BJ (cell line): ENCODE data around the gene SNX32. TPM values are rescaled to one million over a fixed set of nuclear protein-coding genes. Genes with fewer than 3 reads are reported as not detected.

Source experiments
- CTCF ChIA-PET: fragments of 350-600 bp; formaldehyde crosslinking; extraction: SDS; loops from one replicate; lab custom pipeline; 2021; ENCODE audit warnings: antibody characterized with exemption, inconsistent platforms; lab: Yijun Ruan, JAX
- POLR2A ChIA-PET: fragments of 300-600 bp; sonication (Branson Sonifier 250); formaldehyde crosslinking; extraction: SDS; loops from one replicate; lab custom pipeline; 2021; ENCODE audit warnings: antibody characterized with exemption; lab: Charles Lee
- DNase-seq: peaks from one replicate; pipeline ENCODE4 v3.0.0-alpha.2; 2011; ENCODE audit warnings: low read depth
- H3K27me3 ChIP-seq: 2 replicates; pipeline ENCODE4 v1.6.0; 2011; ENCODE audit warnings: low read length; ENCODE audit not compliant: control insufficient read depth, insufficient read depth
- H3K36me3 ChIP-seq: 2 replicates; pipeline ENCODE4 v1.5.1; 2011; ENCODE audit warnings: low read length; ENCODE audit not compliant: control insufficient read depth, insufficient read depth
- H3K4me3 ChIP-seq: 2 replicates; pipeline ENCODE4 v1.5.1; 2011; ENCODE audit warnings: low read depth, mild to moderate bottlenecking, control low read depth, low read length
- polyA plus RNA-seq: library from polyadenylated mRNA; depleted of rRNA; stranded (reverse); fragments of >200 nt; gene quantifications from 2 replicates; pipeline ENCODE4 v1.2.3, GENCODE V29; 2011
- TF ChIP-seq, protein P1 (sequence below): IDR thresholded peaks from 2 replicates; pipeline ENCODE4 v1.5.1; 2011; ENCODE audit warnings: low read depth, mild to moderate bottlenecking, control low read depth, inconsistent platforms, low read length, moderate library complexity; ENCODE audit not compliant: insufficient read depth

The SNX32 gene
- polyA plus RNA-seq, 1 experiment: 0.13 TPM

DNA sequence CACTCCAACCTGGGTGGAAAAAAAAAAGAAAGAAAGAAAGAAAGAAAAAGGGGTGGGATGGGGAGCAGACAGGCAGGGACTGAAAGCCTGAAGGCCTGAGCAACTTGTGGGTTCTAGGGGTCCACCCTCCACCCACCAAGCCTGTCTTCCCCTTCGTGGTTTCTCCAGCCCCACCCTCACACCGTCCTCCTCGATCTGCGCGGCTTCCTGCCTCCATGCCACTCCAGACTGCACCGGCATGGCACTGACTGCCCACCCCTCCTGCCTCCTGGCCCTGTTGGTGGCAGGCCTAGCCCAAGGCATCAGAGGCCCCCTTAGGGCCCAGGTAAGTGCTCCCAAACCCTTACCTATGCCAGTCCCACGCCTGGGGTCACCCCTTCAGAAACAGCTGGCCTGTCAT, 45.9 kb downstream of the SNX32 start, which contains the start of gene CTSW:
CTSW (plus strand) TSS at position 221 of the 400 bp plus-strand sequence; CDS start at position 239, 18 bp downstream.
- TF ChIP-seq, protein P1, sequence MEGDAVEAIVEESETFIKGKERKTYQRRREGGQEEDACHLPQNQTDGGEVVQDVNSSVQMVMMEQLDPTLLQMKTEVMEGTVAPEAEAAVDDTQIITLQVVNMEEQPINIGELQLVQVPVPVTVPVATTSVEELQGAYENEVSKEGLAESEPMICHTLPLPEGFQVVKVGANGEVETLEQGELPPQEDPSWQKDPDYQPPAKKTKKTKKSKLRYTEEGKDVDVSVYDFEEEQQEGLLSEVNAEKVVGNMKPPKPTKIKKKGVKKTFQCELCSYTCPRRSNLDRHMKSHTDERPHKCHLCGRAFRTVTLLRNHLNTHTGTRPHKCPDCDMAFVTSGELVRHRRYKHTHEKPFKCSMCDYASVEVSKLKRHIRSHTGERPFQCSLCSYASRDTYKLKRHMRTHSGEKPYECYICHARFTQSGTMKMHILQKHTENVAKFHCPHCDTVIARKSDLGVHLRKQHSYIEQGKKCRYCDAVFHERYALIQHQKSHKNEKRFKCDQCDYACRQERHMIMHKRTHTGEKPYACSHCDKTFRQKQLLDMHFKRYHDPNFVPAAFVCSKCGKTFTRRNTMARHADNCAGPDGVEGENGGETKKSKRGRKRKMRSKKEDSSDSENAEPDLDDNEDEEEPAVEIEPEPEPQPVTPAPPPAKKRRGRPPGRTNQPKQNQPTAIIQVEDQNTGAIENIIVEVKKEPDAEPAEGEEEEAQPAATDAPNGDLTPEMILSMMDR: no peak
- peaks cover 13% of the 10 kb centered on the region for H3K36me3 ChIP-seq
- H3K4me3 ChIP-seq: no peak within 1 kb of the TSS
- no peaks in the 10 kb centered on the region for H3K27me3 ChIP-seq
- ChIA-PET POLR2A (interaction anchor here (0.6 kb wide), 1 partner anchor 18 kb away, joined by 15 read pairs; no protein-coding TSS in a partner anchor), CTCF (interaction anchor here (0.9 to 2.4 kb wide), 4 partner anchors 9 to 168 kb away, joined by 3 to 15 read pairs (median 4); partner anchors contain the start of genes FIBP and KAT5)
- no peak for DNase-seq

DNA sequence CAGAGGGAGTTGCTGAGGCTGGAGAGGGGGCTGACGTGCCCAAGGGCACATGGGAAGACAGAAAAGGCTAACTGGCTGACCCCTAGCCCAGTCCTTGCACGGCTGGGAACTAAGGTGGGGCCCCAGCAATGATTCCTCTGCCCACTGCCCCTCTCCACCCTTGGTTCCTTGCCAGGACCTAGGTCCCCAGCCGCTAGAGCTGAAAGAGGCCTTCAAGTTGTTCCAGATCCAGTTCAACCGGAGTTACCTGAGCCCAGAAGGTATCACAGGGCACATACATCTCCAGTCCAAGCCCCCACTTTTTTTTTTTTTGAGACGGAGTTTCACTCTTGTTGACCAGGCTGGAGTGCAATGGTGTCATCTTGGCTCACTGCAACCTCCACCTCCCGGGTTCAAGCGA, 46.3 kb downstream of the SNX32 start:
- ChIA-PET CTCF (interaction anchor here (0.6 to 1.2 kb wide), 2 partner anchors 9 to 162 kb away, joined by 3 to 4 read pairs; no protein-coding TSS in a partner anchor), POLR2A (interaction anchor here (0.6 kb wide), 1 partner anchor 18 kb away, joined by 15 read pairs; no protein-coding TSS in a partner anchor)
- Histone ChIP-seq H3K27me3 (no peaks in the 10 kb centered on the region), H3K36me3 (peaks cover 16% of the 10 kb centered on the region), H3K4me3 (no peak overlapping the region)
- TF ChIP-seq, protein P1: no peak
- DNase-seq: no peak

GRCh38 chr11:65880844-65881421, 47.2 kb downstream of the SNX32 start:
- ChIA-PET POLR2A (no interaction called here), CTCF (interaction anchor here (1.2 to 1.6 kb wide), 2 partner anchors 8 to 108 kb away, joined by 3 to 5 read pairs; no protein-coding TSS in a partner anchor)
- TF ChIP-seq, protein P1: no peak
- H3K4me3 ChIP-seq: no peak overlapping the region
- no peak for DNase-seq
- no peaks in the 10 kb centered on the region for H3K27me3 ChIP-seq
- peaks cover 23% of the 10 kb centered on the region for H3K36me3 ChIP-seq

GRCh38 chr11:65882120-65883057, 48.6 kb downstream of the SNX32 start:
- ChIA-PET POLR2A (interaction anchor here (0.8 kb wide), 1 partner anchor 8 kb away, joined by 9 read pairs; the partner anchor contains the start of gene CCDC85B), CTCF (interaction anchor here (0.9 to 9.4 kb wide), 8 partner anchors 11 to 171 kb away, joined by 3 to 130 read pairs (median 14); partner anchors contain the start of genes EFEMP2, FOSL1, KAT5 and MUS81)
- H3K27me3 ChIP-seq: no peaks in the 10 kb centered on the region
- no peak for DNase-seq
- no peak overlapping the region for H3K4me3 ChIP-seq
- TF ChIP-seq, protein P1: no peak
- H3K36me3 ChIP-seq: peaks cover 26% of the 10 kb centered on the region
